ENCODE measurements around the gene USHBP1. TPM values are rescaled to one million over a fixed set of nuclear protein-coding genes. Genes with fewer than 3 reads are reported as not detected.

USHBP1 gene
- total RNA-seq, result not detected in 2 replicates
- not detected for polyA plus RNA-seq (2012)

- no peak for DNase-seq (ENCODE audit: low read depth)
Measured at GRCh38 chr19:17264641-17264979, at the start of gene USHBP1. Gene USHBP1 (minus strand): TSS chr19:17264745. CDS start chr19:17264299, 446 bp downstream.

GRCh38 chr19:17314007-17314593 is 49.6 kb upstream of the USHBP1 start:
- no peak for DNase-seq (ENCODE audit: low read depth)

GRCh38 chr19:17312189-17313113 is 47.9 kb upstream of the USHBP1 start:
- DNase-seq (ENCODE audit: low read depth), result no peak

GRCh38 chr19:17311455-17312188 is 47.1 kb upstream of the USHBP1 start:
- peak; percentile 48 for DNase-seq (ENCODE audit: low read depth)

- no peak for DNase-seq (ENCODE audit: low read depth)
Measured at GRCh38 chr19:17309965-17310461, 45.5 kb upstream of the USHBP1 start.

- peak; percentile 100 for DNase-seq (ENCODE audit: low read depth)
Measured at GRCh38 chr19:17309198-17309964, 44.8 kb upstream of the USHBP1 start, which contains the start of gene DDA1. Gene DDA1 (plus strand): TSS chr19:17309563. CDS start chr19:17309655, 92 bp downstream.

GRCh38 chr19:17307876-17308377 is 43.4 kb upstream of the USHBP1 start:
- no peak for DNase-seq (ENCODE audit: low read depth)

GRCh38 chr19:17306285-17306714 is 41.8 kb upstream of the USHBP1 start:
- no peak for DNase-seq (ENCODE audit: low read depth)

GRCh38 chr19:17305517-17306284 is 41.2 kb upstream of the USHBP1 start, which contains the start of gene MRPL34:
Gene MRPL34 (plus strand): TSS chr19:17305872. CDS start chr19:17305893, 21 bp downstream.
- DNase-seq (ENCODE audit: low read depth), result peak; percentile 99

- no peak for DNase-seq (ENCODE audit: low read depth)
Measured at GRCh38 chr19:17305216-17305516, 40.6 kb upstream of the USHBP1 start.

- no peak for DNase-seq (ENCODE audit: low read depth)
Measured at GRCh38 chr19:17304386-17305215, 40.1 kb upstream of the USHBP1 start.

GRCh38 chr19:17303940-17304267 is 39.4 kb upstream of the USHBP1 start:
- DNase-seq (ENCODE audit: low read depth), result no peak

- peak; percentile 97 for DNase-seq (ENCODE audit: low read depth)
Measured at GRCh38 chr19:17303167-17303939, 38.8 kb upstream of the USHBP1 start, which contains the start of gene ABHD8. Gene ABHD8 (minus strand): TSS chr19:17303425. CDS start chr19:17301616, 1,809 bp downstream.

- DNase-seq (ENCODE audit: low read depth), result no peak
Measured at GRCh38 chr19:17302391-17303166, 38.0 kb upstream of the USHBP1 start.

- DNase-seq (ENCODE audit: low read depth), result no peak
Measured at GRCh38 chr19:17300992-17301619, 36.6 kb upstream of the USHBP1 start.

GRCh38 chr19:17296976-17297375 is 32.4 kb upstream of the USHBP1 start:
- no peak for DNase-seq (ENCODE audit: low read depth)

- peak; percentile 81 for DNase-seq (ENCODE audit: low read depth)
Measured at GRCh38 chr19:17296273-17296672, 31.7 kb upstream of the USHBP1 start.
